ENCODE results near the gene ADAMTS2. TPM values are rescaled to one million over a fixed set of nuclear protein-coding genes. Genes with fewer than 3 reads are reported as not detected.

ADAMTS2 gene
- total and polyA plus RNA-seq, 2 of the 8 experiments (the other 6 are each of a cell fraction or from before 2014, with no cell fraction given), result 6.6 to 7.3 TPM

DNA sequence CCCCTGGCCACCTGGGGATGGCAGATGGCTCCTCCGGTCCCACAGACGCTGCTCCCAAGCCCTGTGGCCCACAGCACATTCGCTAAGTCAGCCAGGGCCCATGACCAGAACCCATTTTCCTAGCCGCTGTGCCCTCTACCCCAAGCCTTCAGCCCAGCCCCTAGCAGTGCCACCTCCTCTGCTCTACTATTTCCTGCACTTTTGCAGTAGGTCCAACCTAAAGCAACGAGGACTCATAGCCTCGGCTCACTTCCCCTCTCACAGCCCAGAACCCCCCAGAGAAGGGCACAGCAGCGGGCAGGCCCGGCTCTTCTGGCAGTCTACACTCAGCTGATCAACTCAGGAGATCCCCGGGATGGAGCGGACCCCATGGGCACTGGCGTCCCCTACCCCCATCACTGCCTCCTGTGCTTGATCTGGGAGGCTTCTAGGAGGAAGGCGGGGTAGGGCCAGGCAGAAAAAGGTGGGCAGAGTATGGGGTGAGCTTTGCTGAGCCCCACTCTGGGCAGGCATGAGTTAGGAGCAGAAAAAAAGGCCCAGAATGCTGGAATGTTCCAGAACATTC, 173.9 kb downstream of the ADAMTS2 start (continued):
- TF ChIP-seq SIX5 (IDR thresholded peaks at IDR 0.05; ENCODE audit: low read depth, low read length), result no peak
